ENCODE results near the gene OSBPL1A. TPM values are rescaled to one million over a fixed set of nuclear protein-coding genes. Genes with fewer than 3 reads are reported as not detected.

Gene OSBPL1A
- total RNA-seq, 1 donor from 2014 or later = 16.4 TPM

- no peak for TF ChIP-seq CTCF (IDR thresholded peaks at IDR 0.05; ENCODE audit: unreplicated experiment)
- H3K27me3 Mint-ChIP-seq (ENCODE audit: unreplicated experiment) = peaks cover 2% of the 10 kb centered on the region
- no peaks in the 10 kb centered on the region for H3K36me3 Mint-ChIP-seq (ENCODE audit: low read depth, unreplicated experiment)
- no peak overlapping the region for H3K4me3 Mint-ChIP-seq (ENCODE audit: unreplicated experiment)
- DNase-seq (ENCODE audit: low spot score) = no peak
- no peak overlapping the region for H3K27ac Mint-ChIP-seq (ENCODE audit: unreplicated experiment)
- H3K9me3 Mint-ChIP-seq (ENCODE audit: unreplicated experiment) = no peaks in the 10 kb centered on the region
- no peaks in the 10 kb centered on the region for H3K4me1 Mint-ChIP-seq (ENCODE audit: unreplicated experiment)
Observed at GRCh38 chr18:24346254-24346653, 51.4 kb downstream of the OSBPL1A start.

- Mint-ChIP-seq H3K4me3 (ENCODE audit: unreplicated experiment) (no peak overlapping the region), H3K36me3 (ENCODE audit: low read depth, unreplicated experiment) (no peaks in the 10 kb centered on the region)
Observed at GRCh38 chr18:24344509-24344908, 53.1 kb downstream of the OSBPL1A start.

GRCh38 chr18:24342347-24342746 is 55.3 kb downstream of the OSBPL1A start:
- Mint-ChIP-seq H3K36me3 (ENCODE audit: low read depth, unreplicated experiment) (no peaks in the 10 kb centered on the region), H3K27ac (ENCODE audit: unreplicated experiment) (no peak overlapping the region), H3K4me1 (ENCODE audit: unreplicated experiment) (no peaks in the 10 kb centered on the region), H3K4me3 (ENCODE audit: unreplicated experiment) (no peak overlapping the region), H3K27me3 (ENCODE audit: unreplicated experiment) (peaks cover 2% of the 10 kb centered on the region), H3K9me3 (ENCODE audit: unreplicated experiment) (no peaks in the 10 kb centered on the region)
- TF ChIP-seq CTCF (IDR thresholded peaks at IDR 0.05; ENCODE audit: unreplicated experiment) = no peak
- no peak for DNase-seq (ENCODE audit: low spot score)

More at GRCh38 chr18:24344509-24344908, 53.1 kb downstream of the OSBPL1A start:
- H3K27ac Mint-ChIP-seq (ENCODE audit: unreplicated experiment) = no peak overlapping the region
- no peak for DNase-seq (ENCODE audit: low spot score)
- H3K27me3 Mint-ChIP-seq (ENCODE audit: unreplicated experiment) = peaks cover 2% of the 10 kb centered on the region
- no peaks in the 10 kb centered on the region for H3K4me1 Mint-ChIP-seq (ENCODE audit: unreplicated experiment)
- no peak for TF ChIP-seq CTCF (IDR thresholded peaks at IDR 0.05; ENCODE audit: unreplicated experiment)
- no peaks in the 10 kb centered on the region for H3K9me3 Mint-ChIP-seq (ENCODE audit: unreplicated experiment)

- no peaks in the 10 kb centered on the region for H3K4me1 Mint-ChIP-seq (ENCODE audit: unreplicated experiment)
- no peak overlapping the region for H3K4me3 Mint-ChIP-seq (ENCODE audit: unreplicated experiment)
- no peaks in the 10 kb centered on the region for H3K36me3 Mint-ChIP-seq (ENCODE audit: low read depth, unreplicated experiment)
- H3K9me3 Mint-ChIP-seq (ENCODE audit: unreplicated experiment) = no peaks in the 10 kb centered on the region
- no peak overlapping the region for H3K27ac Mint-ChIP-seq (ENCODE audit: unreplicated experiment)
- TF ChIP-seq CTCF (IDR thresholded peaks at IDR 0.05; ENCODE audit: unreplicated experiment) = no peak
- peaks cover 3% of the 10 kb centered on the region for H3K27me3 Mint-ChIP-seq (ENCODE audit: unreplicated experiment)
- no peak for DNase-seq (ENCODE audit: low spot score)
Observed at GRCh38 chr18:24341361-24341760, 56.3 kb downstream of the OSBPL1A start.

- H3K4me1 Mint-ChIP-seq (ENCODE audit: unreplicated experiment) = no peaks in the 10 kb centered on the region
- H3K4me3 Mint-ChIP-seq (ENCODE audit: unreplicated experiment) = no peak overlapping the region
- H3K9me3 Mint-ChIP-seq (ENCODE audit: unreplicated experiment) = no peaks in the 10 kb centered on the region
- H3K27ac Mint-ChIP-seq (ENCODE audit: unreplicated experiment) = no peak overlapping the region
- no peak for DNase-seq (ENCODE audit: low spot score)
- H3K27me3 Mint-ChIP-seq (ENCODE audit: unreplicated experiment) = peaks cover 3% of the 10 kb centered on the region
- H3K36me3 Mint-ChIP-seq (ENCODE audit: low read depth, unreplicated experiment) = no peaks in the 10 kb centered on the region
- no peak for TF ChIP-seq CTCF (IDR thresholded peaks at IDR 0.05; ENCODE audit: unreplicated experiment)
Observed at GRCh38 chr18:24333084-24333483, 64.5 kb downstream of the OSBPL1A start.

Data from endothelial cell (in vitro differentiated cells).